Hepatocyte (in vitro differentiated cells): ENCODE data around the gene PAXX. TPM values are rescaled to one million over a fixed set of nuclear protein-coding genes. Genes with fewer than 3 reads are reported as not detected.

Experiments used
- DNase-seq: peaks from one replicate; pipeline ENCODE4 v3.0.0-alpha.2; 2016; ENCODE audit warnings: low spot score
- H2AFZ ChIP-seq: fragments of 200-600 bp; sonication (generic); 2 replicates; pipeline ENCODE4 v1.6.0; 2016; ENCODE audit warnings: antibody characterized with exemption, mild to moderate bottlenecking
- H3K27ac ChIP-seq: fragments of 200-600 bp; sonication (generic); 2 replicates; pipeline ENCODE4 v1.5.1; 2016; ENCODE audit warnings: mild to moderate bottlenecking
- H3K27me3 ChIP-seq: fragments of 200-600 bp; sonication (generic); 2 replicates; pipeline ENCODE4 v1.6.1; 2016
- H3K36me3 ChIP-seq: fragments of 200-600 bp; sonication (generic); replicated peaks from 2 replicates; pipeline ENCODE4 v1.5.1; 2016; ENCODE audit warnings: low read depth; ENCODE audit not compliant: insufficient read depth
- H3K4me1 ChIP-seq: fragments of 200-600 bp; sonication (generic); 2 replicates; pipeline ENCODE4 v1.5.1; 2016; ENCODE audit warnings: mild to moderate bottlenecking, moderate library complexity; ENCODE audit not compliant: insufficient read depth
- H3K4me2 ChIP-seq: fragments of 200-600 bp; sonication (generic); 2 replicates; pipeline ENCODE4 v1.6.0; 2016
- H3K4me3 ChIP-seq: fragments of 200-600 bp; sonication (generic); 2 replicates; pipeline ENCODE4 v1.5.1; 2016; ENCODE audit warnings: mild to moderate bottlenecking
- H3K79me2 ChIP-seq: fragments of 200-600 bp; sonication (generic); 2 replicates; pipeline ENCODE4 v1.6.0; 2017; ENCODE audit warnings: mild to moderate bottlenecking
- H3K9me2 ChIP-seq: fragments of 200-600 bp; sonication (generic); replicated peaks from 2 replicates; pipeline ENCODE4 v1.6.0; 2017; ENCODE audit warnings: mild to moderate bottlenecking; ENCODE audit not compliant: insufficient read depth
- H3K9me3 ChIP-seq: fragments of 200-600 bp; sonication (generic); 2 replicates; pipeline ENCODE4 v1.5.1; 2016; ENCODE audit warnings: low read depth, mild to moderate bottlenecking
- H4K20me1 ChIP-seq: fragments of 200-600 bp; sonication (generic); 2 replicates; pipeline ENCODE4 v1.6.0; 2016; ENCODE audit warnings: mild to moderate bottlenecking; ENCODE audit not compliant: insufficient read depth, poor library complexity, severe bottlenecking
- CTCF ChIP-seq: fragments of 200-600 bp; sonication (generic); IDR thresholded peaks from 2 replicates; pipeline ENCODE4 v1.5.1; 2016; ENCODE audit warnings: antibody characterized with exemption, mild to moderate bottlenecking; ENCODE audit not compliant: poor library complexity
- EZH2 ChIP-seq: fragments of 200-600 bp; sonication (generic); IDR thresholded peaks from 2 replicates; pipeline ENCODE4 v1.6.1; 2016; ENCODE audit warnings: antibody characterized with exemption, mild to moderate bottlenecking, borderline replicate concordance
- EZH2phosphoT487 ChIP-seq: fragments of 200-600 bp; sonication (generic); IDR thresholded peaks from one replicate; pipeline ENCODE4 v1.6.1; 2018; ENCODE audit warnings: antibody characterized with exemption, mild to moderate bottlenecking, low read depth, moderate library complexity; ENCODE audit not compliant: unreplicated experiment, severe bottlenecking
- WGBS: methylation state at CpG from one replicate; pipeline ENCODE4 v1.1.6; 2016; ENCODE audit warnings: low lambda C conversion rate; ENCODE audit errors: missing lambda C conversion rate; 5-methylcytosine and 5-hydroxymethylcytosine counted together
- polyA plus RNA-seq: library from polyadenylated mRNA; unstranded; fragments of >200 nt; fragmentation: Nextera tagmentation; extraction: Ambion mirVana; gene quantifications from 2 replicates; pipeline ENCODE4 v1.2.1, GENCODE V29; 2016
- total RNA-seq: library from RNA; depleted of rRNA; stranded (reverse); fragments of >200 nt; gene quantifications from 2 replicates; pipeline ENCODE4 v1.2.3, GENCODE V29; 2014

PAXX gene
- total and polyA plus RNA-seq, 2 experiments from 2014 or later: 39.5 to 89.5 TPM

GRCh38 chr9:136958473-136958872 is 33.7 kb upstream of the PAXX start:
- H3K79me2 ChIP-seq: no peaks in the 10 kb centered on the region
- no peaks in the 10 kb centered on the region for H3K9me3 ChIP-seq
- WGBS: 97% methylated on average over 7 of the region's 7 CpGs
- TF ChIP-seq CTCF (no peak), EZH2phosphoT487 (no peak), EZH2 (no peak)
- no peak overlapping the region for H3K27ac ChIP-seq
- H2AFZ ChIP-seq: no peak overlapping the region
- H3K4me1 ChIP-seq: no peaks in the 10 kb centered on the region
- no peaks in the 10 kb centered on the region for H3K36me3 ChIP-seq
- no peaks in the 10 kb centered on the region for H4K20me1 ChIP-seq
- no peaks in the 10 kb centered on the region for H3K9me2 ChIP-seq
- H3K4me2 ChIP-seq: no peak overlapping the region
- DNase-seq: no peak
- no peak overlapping the region for H3K4me3 ChIP-seq
- no peaks in the 10 kb centered on the region for H3K27me3 ChIP-seq

GRCh38 chr9:136958898-136959850 is 33.0 kb upstream of the PAXX start:
- no peaks in the 10 kb centered on the region for H3K4me1 ChIP-seq
- no peaks in the 10 kb centered on the region for H3K27me3 ChIP-seq
- H3K27ac ChIP-seq: no peak overlapping the region

GRCh38 chr9:136960212-136960937 is 31.8 kb upstream of the PAXX start:
- TF ChIP-seq EZH2 (no peak), EZH2phosphoT487 (no peak), CTCF (no peak)
- Histone ChIP-seq H3K27me3 (no peaks in the 10 kb centered on the region), H3K9me3 (no peaks in the 10 kb centered on the region), H3K4me2 (no peak overlapping the region), H3K79me2 (no peaks in the 10 kb centered on the region), H3K4me3 (no peak overlapping the region), H3K27ac (no peak overlapping the region), H4K20me1 (no peaks in the 10 kb centered on the region), H3K36me3 (no peaks in the 10 kb centered on the region), H2AFZ (no peak overlapping the region), H3K9me2 (no peaks in the 10 kb centered on the region), H3K4me1 (no peaks in the 10 kb centered on the region)
- 92% methylated on average over 11 of the region's 19 CpGs for WGBS
- no peak for DNase-seq

More at GRCh38 chr9:136958898-136959850, 33.0 kb upstream of the PAXX start:
- Histone ChIP-seq H3K79me2 (no peaks in the 10 kb centered on the region), H3K9me3 (no peaks in the 10 kb centered on the region), H3K4me2 (no peak overlapping the region), H3K9me2 (no peaks in the 10 kb centered on the region), H3K4me3 (no peak overlapping the region), H2AFZ (no peak overlapping the region), H4K20me1 (no peaks in the 10 kb centered on the region), H3K36me3 (no peaks in the 10 kb centered on the region)
- DNase-seq: no peak
- WGBS: 86% methylated on average over 28 of the region's 28 CpGs
- TF ChIP-seq EZH2phosphoT487 (no peak), CTCF (no peak), EZH2 (no peak)
